ENCODE measurements around the gene OR1L8. TPM values are rescaled to one million over a fixed set of nuclear protein-coding genes. Genes with fewer than 3 reads are reported as not detected.

The OR1L8 gene
- not detected in 2 replicates for total RNA-seq

DNA sequence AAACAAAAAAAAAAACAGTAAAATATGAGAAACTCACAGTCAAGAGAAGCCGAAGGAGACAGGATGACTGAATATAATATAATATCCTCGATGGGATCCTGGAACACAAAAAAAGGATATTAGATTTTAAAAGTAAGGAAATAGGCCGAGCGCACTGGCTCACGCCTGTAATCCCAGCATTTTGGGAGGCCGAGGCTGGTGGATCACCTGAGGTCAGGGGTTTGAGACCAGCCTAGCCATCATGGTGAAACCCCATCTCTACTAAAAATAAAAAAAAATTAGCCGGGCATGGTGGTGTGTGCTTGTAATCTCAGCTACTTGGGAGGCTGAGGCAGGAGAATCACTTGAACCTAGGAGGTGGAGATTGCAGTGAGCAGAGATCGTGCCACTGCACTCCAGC, at the start of gene OR1L8:
Gene OR1L8, minus strand, starts transcription at position 101 of the 400 bp plus-strand sequence. CDS start 14,907 bp downstream, outside the sequence.

DNA sequence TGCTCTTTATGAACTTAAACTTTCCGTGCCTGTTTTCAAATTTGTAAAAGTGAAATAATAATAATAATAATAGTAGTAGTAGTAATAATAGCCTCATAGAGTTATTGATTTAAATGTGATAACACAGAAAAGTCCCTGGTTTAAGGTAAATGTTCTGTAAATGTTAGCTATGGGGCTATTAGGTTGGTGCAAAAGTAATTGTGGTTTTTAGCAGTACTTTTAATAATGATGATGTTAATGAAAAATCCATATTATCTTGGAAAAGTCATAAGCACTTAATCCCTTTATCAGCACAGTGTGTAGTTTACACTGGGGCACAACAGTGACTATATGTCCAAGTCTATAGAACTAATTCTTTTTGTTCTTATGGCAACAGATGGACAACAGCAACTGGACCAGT, 31.2 kb upstream of the OR1L8 start, which contains the start of gene OR1Q1:
Gene OR1Q1, plus strand, starts transcription at position 377 of the 400 bp plus-strand sequence. Its CDS starts 0 bp downstream, at position 377.

GRCh38 chr9:122552812-122553211, 30.4 kb downstream of the OR1L8 start, which contains the start of gene OR1N2:
Gene OR1N2, plus strand, starts transcription at chr9:122553112. Its CDS starts 100 bp downstream, at chr9:122553212.

GRCh38 chr9:122527193-122527592, 56.0 kb downstream of the OR1L8 start, which contains the start of gene OR1N1:
Gene OR1N1, minus strand, starts transcription at chr9:122527293. Its CDS starts 0 bp downstream, at chr9:122527293.

DNA sequence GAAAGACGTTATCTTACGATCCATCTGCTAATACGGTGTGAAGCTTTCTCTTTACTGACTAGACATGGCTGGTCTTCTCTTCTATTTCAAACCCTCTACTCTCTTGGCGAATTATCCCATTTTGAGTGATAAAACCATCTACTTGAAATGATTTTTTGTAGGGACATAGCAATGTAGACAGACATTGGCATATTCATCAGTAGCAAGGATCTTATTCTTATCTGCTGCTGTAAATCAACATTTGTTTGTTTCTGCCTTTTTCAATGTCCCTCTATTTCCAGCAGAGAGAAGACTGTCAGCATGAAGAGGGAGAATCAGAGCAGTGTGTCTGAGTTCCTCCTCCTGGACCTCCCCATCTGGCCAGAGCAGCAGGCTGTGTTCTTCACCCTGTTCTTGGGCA, 64.3 kb downstream of the OR1L8 start, which contains the start of gene OR1J4:
Gene OR1J4, plus strand, starts transcription at position 301 of the 400 bp plus-strand sequence. Its CDS starts 0 bp downstream, at position 301.

Other genes with a start within 250 kb of the OR1L8 start
- gene PTGS1, start 212.4 kb downstream of the OR1L8 start, total RNA-seq = 52.2 and 54.6 TPM in 2 replicates
- gene OR1J1, start 105.5 kb downstream of the OR1L8 start, total RNA-seq = not detected in 2 replicates
- 0.14 TPM in 1 of 2 replicates, not detected in the other for gene OR1J2, start 72.6 kb downstream of the OR1L8 start, total RNA-seq
- not detected in 2 replicates for gene OR1J4, start 64.2 kb downstream of the OR1L8 start, total RNA-seq
- gene OR1N1, start 56.1 kb downstream of the OR1L8 start, total RNA-seq = not detected in 2 replicates
- gene OR1N2, start 30.3 kb downstream of the OR1L8 start, total RNA-seq = not detected in 2 replicates
- not detected in 2 replicates for gene OR1Q1, start 31.4 kb upstream of the OR1L8 start, total RNA-seq
- 0.18 TPM in 1 of 2 replicates, not detected in the other for gene OR1B1, start 74.2 kb upstream of the OR1L8 start, total RNA-seq
- not detected in 2 replicates for gene OR1L1, start 78.3 kb upstream of the OR1L8 start, total RNA-seq
- not detected in 2 replicates for gene OR1L3, start 91.7 kb upstream of the OR1L8 start, total RNA-seq
- not detected in 2 replicates for gene OR1L4, start 140.6 kb upstream of the OR1L8 start, total RNA-seq
- not detected in 2 replicates for gene OR1L6, start 158.9 kb upstream of the OR1L8 start, total RNA-seq
- not detected in 2 replicates for gene OR5C1, start 205.5 kb upstream of the OR1L8 start, total RNA-seq
- gene OR1K1, start 216.7 kb upstream of the OR1L8 start, total RNA-seq = not detected in 2 replicates
- gene PDCL, start 245.2 kb upstream of the OR1L8 start, total RNA-seq = 36.4 and 39.9 TPM in 2 replicates